ENCODE results near the gene UBL7. TPM values are rescaled to one million over a fixed set of nuclear protein-coding genes. Genes with fewer than 3 reads are reported as not detected.
A peak's percentile ranks its signal among the peaks of the same experiment; 100 is the strongest.

Gene UBL7
- total and polyA plus RNA-seq, 10 of the 15 experiments (the other 5 are each of a cell fraction or from before 2014, with no cell fraction given), result 25.9 to 145 (median 90.1) TPM

- TF ChIP-seq SMAD1 (IDR thresholded peaks at IDR 0.05; ENCODE audit: low read depth, partially characterized antibody), result no peak
- no peak for TF ChIP-seq DPF2 (IDR thresholded peaks at IDR 0.05)
- TF ChIP-seq CHD2 (IDR thresholded peaks at IDR 0.05; ENCODE audit: borderline replicate concordance, low read depth, low read length), result no peak; the same call in 1 of the 2 replicates
- 0 out of 2 replicates have a peak, but pooled peaks have one; percentile 14 for TF ChIP-seq ZNF24 (IDR thresholded peaks at IDR 0.05)
- TF ChIP-seq PKNOX1 (IDR thresholded peaks at IDR 0.05), result no peak
- no peak for TF ChIP-seq SPI1 (IDR thresholded peaks at IDR 0.05; ENCODE audit: borderline replicate concordance, insufficient read depth, low read depth, low read length)
- peak; percentile 21; the same call in 1 of the 3 replicates for TF ChIP-seq POU2F2 (IDR thresholded peaks at IDR 0.05; ENCODE audit: borderline replicate concordance, low read depth, low read length)
- TF ChIP-seq YBX1 (IDR thresholded peaks at IDR 0.05), result no peak
- TF ChIP-seq CBX5 (IDR thresholded peaks at IDR 0.05; ENCODE audit: low read depth), result no peak
- TF ChIP-seq BHLHE40 (IDR thresholded peaks at IDR 0.05; ENCODE audit: borderline replicate concordance in 1 of 2, low read depth in 2 of 2, low read length in 1 of 2), result 0 out of 4 replicates have a peak, but pooled peaks of 1 of the 2 experiments have one; percentile 7
- TF ChIP-seq BMI1 (IDR thresholded peaks at IDR 0.05; ENCODE audit: borderline replicate concordance), result no peak
- TF ChIP-seq HDAC2 (IDR thresholded peaks at IDR 0.05), result no peak
- 0 out of 3 replicates have a peak, but pooled peaks of 1 of the 2 experiments have one; percentile 10 for TF ChIP-seq EGR1 (IDR thresholded peaks at IDR 0.05; ENCODE audit: borderline replicate concordance in 1 of 2, low read depth in 2 of 2, low read length in 2 of 2)
- no peak for TF ChIP-seq MEF2B (IDR thresholded peaks at IDR 0.05; ENCODE audit: partially characterized antibody, poor library complexity, severe bottlenecking)
- no peak for TF ChIP-seq GATAD2B (conservative IDR thresholded peaks at IDR 0.05; ENCODE audit: low read depth)
- TF ChIP-seq MTA3 (IDR thresholded peaks at IDR 0.05; ENCODE audit: borderline replicate concordance, low read length), result no peak
- TF ChIP-seq, protein P1, sequence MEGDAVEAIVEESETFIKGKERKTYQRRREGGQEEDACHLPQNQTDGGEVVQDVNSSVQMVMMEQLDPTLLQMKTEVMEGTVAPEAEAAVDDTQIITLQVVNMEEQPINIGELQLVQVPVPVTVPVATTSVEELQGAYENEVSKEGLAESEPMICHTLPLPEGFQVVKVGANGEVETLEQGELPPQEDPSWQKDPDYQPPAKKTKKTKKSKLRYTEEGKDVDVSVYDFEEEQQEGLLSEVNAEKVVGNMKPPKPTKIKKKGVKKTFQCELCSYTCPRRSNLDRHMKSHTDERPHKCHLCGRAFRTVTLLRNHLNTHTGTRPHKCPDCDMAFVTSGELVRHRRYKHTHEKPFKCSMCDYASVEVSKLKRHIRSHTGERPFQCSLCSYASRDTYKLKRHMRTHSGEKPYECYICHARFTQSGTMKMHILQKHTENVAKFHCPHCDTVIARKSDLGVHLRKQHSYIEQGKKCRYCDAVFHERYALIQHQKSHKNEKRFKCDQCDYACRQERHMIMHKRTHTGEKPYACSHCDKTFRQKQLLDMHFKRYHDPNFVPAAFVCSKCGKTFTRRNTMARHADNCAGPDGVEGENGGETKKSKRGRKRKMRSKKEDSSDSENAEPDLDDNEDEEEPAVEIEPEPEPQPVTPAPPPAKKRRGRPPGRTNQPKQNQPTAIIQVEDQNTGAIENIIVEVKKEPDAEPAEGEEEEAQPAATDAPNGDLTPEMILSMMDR (IDR thresholded peaks at IDR 0.05 in 2 of 3, conservative IDR thresholded peaks at IDR 0.05 in 1 of 3; ENCODE audit: control insufficient read depth in 2 of 3, extremely low read depth in 1 of 3, insufficient read depth in 1 of 3, low read depth in 3 of 3, low read length in 3 of 3), result no peak
- no peak for TF ChIP-seq TCF12 (IDR thresholded peaks at IDR 0.05; ENCODE audit: low read depth, low read length)
- no peak for TF ChIP-seq SMARCA5 (IDR thresholded peaks at IDR 0.05)
Observed at GRCh38 chr15:74402337-74402841, 58.6 kb downstream of the UBL7 start (continued).

All from GM12878 (cell line).